Measurements from ENCODE around the gene CRK.

CRK gene

GRCh38 chr17:1485423-1486376 lies 29.7 kb upstream of the CRK start:
- peak; percentile 23 for DNase-seq

GRCh38 chr17:1484676-1485422 lies 28.8 kb upstream of the CRK start:
- DNase-seq: peak; percentile 38

GRCh38 chr17:1484060-1484535 lies 28.1 kb upstream of the CRK start:
- no peak for DNase-seq

- no peak for DNase-seq
Measured at GRCh38 chr17:1482680-1483079, 26.6 kb upstream of the CRK start.

GRCh38 chr17:1481736-1482135 lies 25.7 kb upstream of the CRK start:
- DNase-seq: no peak

- DNase-seq: no peak
Measured at GRCh38 chr17:1480747-1481465, 24.9 kb upstream of the CRK start.

- DNase-seq: no peak
Measured at GRCh38 chr17:1478418-1478817, 22.4 kb upstream of the CRK start.

GRCh38 chr17:1475321-1475854 lies 19.4 kb upstream of the CRK start:
- DNase-seq: no peak

- DNase-seq: no peak
Measured at GRCh38 chr17:1474402-1475189, 18.6 kb upstream of the CRK start.

GRCh38 chr17:1473841-1474240 lies 17.8 kb upstream of the CRK start:
- no peak for DNase-seq

GRCh38 chr17:1473170-1473569 lies 17.1 kb upstream of the CRK start:
- peak; percentile 2 for DNase-seq

- DNase-seq: no peak
Measured at GRCh38 chr17:1471911-1472821, 16.1 kb upstream of the CRK start.

- no peak for DNase-seq
Measured at GRCh38 chr17:1471490-1471889, 15.5 kb upstream of the CRK start.

GRCh38 chr17:1470755-1471462 lies 14.9 kb upstream of the CRK start:
- DNase-seq: no peak

- DNase-seq: no peak
Measured at GRCh38 chr17:1470071-1470754, 14.2 kb upstream of the CRK start.

- no peak for DNase-seq
Measured at GRCh38 chr17:1469231-1469852, 13.3 kb upstream of the CRK start.

GRCh38 chr17:1467898-1468492 lies 12.0 kb upstream of the CRK start:
- DNase-seq: no peak

GRCh38 chr17:1467258-1467657 lies 11.2 kb upstream of the CRK start:
- no peak for DNase-seq

GRCh38 chr17:1464186-1464585 lies 8.2 kb upstream of the CRK start:
- no peak for DNase-seq
